Esophagus squamous epithelium (tissue), 5 donors: ENCODE measurements around the gene TM9SF3. TPM values are rescaled to one million over a fixed set of nuclear protein-coding genes. Genes with fewer than 3 reads are reported as not detected.

Experiments used
- DNase-seq: peaks from one replicate; lab custom pipeline; 2025; lab: John Stamatoyannopoulos, UW
- H3K27ac ChIP-seq, 4 donors: fragments of 200-600 bp; sonication (generic); one replicate each; pipeline ENCODE4 v1.5.1; 2016 to 2019; ENCODE audit warnings: mild to moderate bottlenecking in 1 of 4
- H3K27me3 ChIP-seq, 4 donors: fragments of 200-600 bp; sonication (generic); 1 replicate in 3 of 4; 2 replicates in 1 of 4; pipeline versions ENCODE4 v1.5.1 to v1.6.0; 2017 to 2021; ENCODE audit warnings: antibody characterized with exemption in 1 of 4
- H3K36me3 ChIP-seq, 3 donors: fragments of 200-600 bp; sonication (generic); one replicate each; pipeline ENCODE4 v1.5.1; 2016 to 2019
- H3K4me1 ChIP-seq, 3 donors: fragments of 200-600 bp; sonication (generic); one replicate each; pipeline ENCODE4 v1.5.1; 2017 to 2019
- H3K4me3 ChIP-seq, 4 donors: fragments of 200-600 bp; sonication (generic); 1 replicate in 3 of 4; 2 replicates in 1 of 4; pipeline ENCODE4 v1.5.1; 2016 to 2019; ENCODE audit warnings: mild to moderate bottlenecking in 2 of 4, moderate library complexity in 1 of 4
- H3K9me3 ChIP-seq, 3 donors: fragments of 200-600 bp; sonication (generic); one replicate each; pipeline ENCODE4 v1.5.1; 2016 to 2019
- POLR2A ChIP-seq, 4 donors: fragments of 450-650 bp; IDR thresholded peaks; one replicate each; pipeline ENCODE4 v1.6.1; 2017; ENCODE audit warnings: antibody characterized with exemption in 4 of 4, mild to moderate bottlenecking in 4 of 4, moderate library complexity in 3 of 4
- WGBS, 2 donors: methylation state at CpG; one replicate each; pipeline ENCODE4 v1.1.5; 2018; 5-methylcytosine and 5-hydroxymethylcytosine counted together
- intact Hi-C: fragments of 100-400 bp; cut with DNase I; formaldehyde crosslinking; loops from one replicate; pipeline ENCODE4 v1.15.0; 2022
- total RNA-seq, 4 donors: library from RNA; depleted of rRNA; stranded (reverse); fragments of >200 nt; gene quantifications; one replicate each; pipeline ENCODE4 v1.1.0, GENCODE V29; 2016
- TF ChIP-seq, protein P1 (sequence below), 6 experiments: fragments of 450-650 bp in 4 of 6; fragments of 200-600 bp in 2 of 6; sonication (generic) in 2 of 6; IDR thresholded peaks; one replicate each; pipeline ENCODE4 v1.5.1; 2016 to 2019; ENCODE audit warnings: antibody characterized with exemption in 6 of 6, mild to moderate bottlenecking in 4 of 6, moderate library complexity in 4 of 6
- donor health status: DM: yes; HTN: yes; CAD: no.

The TM9SF3 gene
- total RNA-seq, 4 donors from 2014 or later, result 36.7 to 86.4 (median 72.4) TPM

DNA sequence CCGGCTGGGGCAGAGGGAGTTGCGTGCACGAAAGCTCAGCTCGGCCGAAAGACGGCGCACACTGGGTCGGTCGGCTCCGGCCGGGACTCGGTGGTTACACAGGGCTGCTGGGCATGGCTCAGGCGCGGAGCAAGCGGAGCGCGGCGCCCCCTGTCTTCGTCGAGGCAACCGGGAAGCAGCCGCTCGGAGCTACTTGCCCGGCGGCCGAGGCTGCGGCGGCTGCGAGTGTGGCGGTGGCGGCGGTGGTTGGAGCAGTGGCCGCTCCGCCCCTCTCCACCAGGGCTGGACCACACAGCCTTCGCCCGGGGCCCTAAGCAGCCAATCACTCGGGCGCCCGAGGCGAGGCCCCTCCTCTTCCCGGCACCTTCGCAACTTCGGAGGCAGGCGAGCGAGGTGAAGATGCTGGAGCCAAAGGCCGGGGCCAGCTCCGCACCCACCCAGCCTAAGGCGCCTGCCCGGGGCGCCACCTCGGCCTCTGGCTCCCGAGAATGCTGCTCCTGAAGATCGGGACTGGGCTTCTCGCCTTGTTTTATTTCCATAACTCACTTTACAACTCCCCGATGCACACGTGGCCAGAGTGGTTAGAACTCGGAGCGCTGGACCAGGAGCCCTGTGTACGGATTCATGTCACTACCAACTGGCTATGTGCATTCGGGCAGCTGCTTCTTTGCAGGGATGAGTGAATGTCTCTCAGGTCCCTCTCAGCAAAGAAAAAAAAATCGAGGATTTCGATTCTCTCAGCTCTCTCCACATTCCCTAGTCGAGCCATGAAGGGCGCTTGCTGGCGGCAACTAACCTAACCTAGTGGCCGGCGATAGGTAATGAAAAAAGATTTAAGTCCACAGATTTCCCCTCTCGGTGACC lies 72.9 kb downstream of the TM9SF3 start, which contains the start of gene TLL2:
TSS of gene TLL2 (minus strand) at position 229 of the 864 bp plus-strand sequence. CDS start 241 bp downstream, outside the sequence.
- Histone ChIP-seq H3K4me1 (peaks cover 22 to 26% (median 24%) of the 10 kb centered on the region in 3 donors), H3K27me3 (peaks cover 0 to 41% (median 4%) of the 10 kb centered on the region in 4 donors), H3K36me3 (peaks cover 0 to 8% (median 0%) of the 10 kb centered on the region in 3 donors), H3K9me3 (no peaks in the 10 kb centered on the region), H3K4me3 (peak within 1 kb of the TSS; percentile 39 to 76 (median 48)), H3K27ac (no peak within 1 kb of the TSS)
- TF ChIP-seq POLR2A (IDR thresholded peaks at IDR 0.05), result no peak
- TF ChIP-seq, protein P1, sequence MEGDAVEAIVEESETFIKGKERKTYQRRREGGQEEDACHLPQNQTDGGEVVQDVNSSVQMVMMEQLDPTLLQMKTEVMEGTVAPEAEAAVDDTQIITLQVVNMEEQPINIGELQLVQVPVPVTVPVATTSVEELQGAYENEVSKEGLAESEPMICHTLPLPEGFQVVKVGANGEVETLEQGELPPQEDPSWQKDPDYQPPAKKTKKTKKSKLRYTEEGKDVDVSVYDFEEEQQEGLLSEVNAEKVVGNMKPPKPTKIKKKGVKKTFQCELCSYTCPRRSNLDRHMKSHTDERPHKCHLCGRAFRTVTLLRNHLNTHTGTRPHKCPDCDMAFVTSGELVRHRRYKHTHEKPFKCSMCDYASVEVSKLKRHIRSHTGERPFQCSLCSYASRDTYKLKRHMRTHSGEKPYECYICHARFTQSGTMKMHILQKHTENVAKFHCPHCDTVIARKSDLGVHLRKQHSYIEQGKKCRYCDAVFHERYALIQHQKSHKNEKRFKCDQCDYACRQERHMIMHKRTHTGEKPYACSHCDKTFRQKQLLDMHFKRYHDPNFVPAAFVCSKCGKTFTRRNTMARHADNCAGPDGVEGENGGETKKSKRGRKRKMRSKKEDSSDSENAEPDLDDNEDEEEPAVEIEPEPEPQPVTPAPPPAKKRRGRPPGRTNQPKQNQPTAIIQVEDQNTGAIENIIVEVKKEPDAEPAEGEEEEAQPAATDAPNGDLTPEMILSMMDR (IDR thresholded peaks at IDR 0.05), result peak; percentile 28 to 79 (median 62)
- peak; percentile 18 for DNase-seq
- intact Hi-C loops, result loop anchor here (10.0 kb wide), 1 partner anchor 119 kb away; no protein-coding TSS in a partner anchor
- WGBS, 2 donors, result 6 to 9% methylated on average over 11 to 17 of the region's 68 CpGs

DNA sequence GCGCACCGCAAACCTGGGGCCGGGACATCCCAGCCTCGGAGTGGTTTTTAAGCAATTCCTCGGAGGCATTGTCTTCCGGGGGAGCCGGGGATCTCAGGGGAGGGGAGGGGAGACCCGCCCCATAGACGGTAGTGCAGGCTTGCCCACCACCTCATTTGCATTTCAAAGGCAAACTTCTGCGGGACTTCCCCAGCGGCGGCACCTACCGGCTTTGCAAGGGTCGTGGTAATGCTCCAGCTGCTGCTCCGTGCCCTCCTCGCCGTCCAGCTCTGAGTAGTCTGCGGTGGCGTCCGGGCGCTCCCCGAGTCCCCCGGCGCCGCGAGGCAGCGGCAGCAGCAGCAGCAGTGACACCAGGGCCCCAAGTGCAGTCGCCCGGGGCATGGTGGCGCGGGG lies 73.5 kb downstream of the TM9SF3 start:
- WGBS, 2 donors, result 1% methylated on average over 26 of the region's 31 CpGs; no CpG with 5 or more reads in 1 of the 2 donors
- H3K36me3 ChIP-seq, result peaks cover 0 to 3% (median 0%) of the 10 kb centered on the region in 3 donors
- TF ChIP-seq POLR2A (IDR thresholded peaks at IDR 0.05), result no peak
- TF ChIP-seq, protein P1 (IDR thresholded peaks at IDR 0.05), result no peak
- peaks cover 22 to 26% (median 24%) of the 10 kb centered on the region in 3 donors for H3K4me1 ChIP-seq
- H3K27me3 ChIP-seq, result peaks cover 0 to 47% (median 4%) of the 10 kb centered on the region in 4 donors
- no peak for DNase-seq
- intact Hi-C loops, result loop anchor here (10.0 kb wide), 1 partner anchor 118 kb away; no protein-coding TSS in a partner anchor
- no peak overlapping the region for H3K27ac ChIP-seq
- peak overlapping the region; percentile 39 to 76 (median 48) for H3K4me3 ChIP-seq
- H3K9me3 ChIP-seq, result no peaks in the 10 kb centered on the region

DNA sequence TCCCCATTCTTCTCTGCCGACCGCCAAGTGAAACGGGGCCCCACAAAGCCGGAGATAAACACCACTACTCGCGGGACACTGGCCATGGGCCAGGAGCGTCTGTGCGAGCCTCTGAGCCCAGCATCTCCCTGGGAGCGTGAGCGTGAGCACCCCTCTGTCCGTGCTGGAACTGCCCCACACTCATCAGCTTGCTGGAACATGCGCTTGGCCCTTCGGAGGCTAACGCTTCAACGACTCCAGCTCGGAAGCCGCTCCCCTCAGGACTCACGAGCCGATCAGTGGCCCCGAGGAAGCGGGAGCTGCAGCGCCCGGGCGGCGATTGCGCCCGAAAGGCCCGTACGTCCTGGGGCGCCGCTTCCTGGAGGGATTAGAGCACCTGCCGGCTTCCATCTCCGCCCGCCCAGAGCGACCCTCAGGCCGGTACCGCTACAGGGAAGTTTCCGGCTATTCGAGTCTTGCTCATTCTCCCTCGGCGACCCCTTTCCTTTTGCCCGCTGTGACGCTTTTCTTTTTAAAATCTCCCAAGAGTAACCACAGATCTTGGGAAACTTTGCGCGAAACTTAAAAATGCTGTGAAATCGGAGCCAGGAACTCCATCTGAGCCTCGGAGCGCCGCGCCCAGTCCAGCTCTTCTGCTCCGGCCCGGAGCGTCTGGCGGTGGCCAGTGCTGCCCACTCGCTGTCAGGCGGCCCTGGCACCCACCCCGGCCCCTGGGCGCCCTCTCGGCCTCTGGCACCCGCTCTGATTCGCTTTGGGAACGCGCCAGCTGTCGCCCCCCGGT lies 74.1 kb downstream of the TM9SF3 start:
- no peaks in the 10 kb centered on the region for H3K9me3 ChIP-seq
- no peak for TF ChIP-seq POLR2A (IDR thresholded peaks at IDR 0.05)
- TF ChIP-seq, protein P1 (IDR thresholded peaks at IDR 0.05), result no peak
- H3K4me3 ChIP-seq, result peak overlapping the region; percentile 39 to 76 (median 48)
- no peak overlapping the region for H3K27ac ChIP-seq
- DNase-seq, result no peak
- peaks cover 22 to 26% (median 24%) of the 10 kb centered on the region in 3 donors for H3K4me1 ChIP-seq
- H3K36me3 ChIP-seq, result no peaks in the 10 kb centered on the region
- WGBS, 2 donors, result 1 to 17% methylated on average over 6 to 24 of the region's 65 CpGs
- intact Hi-C loops, result loop anchor here (10.0 kb wide), 1 partner anchor 118 kb away; no protein-coding TSS in a partner anchor
- H3K27me3 ChIP-seq, result peaks cover 0 to 49% (median 4%) of the 10 kb centered on the region in 4 donors

DNA sequence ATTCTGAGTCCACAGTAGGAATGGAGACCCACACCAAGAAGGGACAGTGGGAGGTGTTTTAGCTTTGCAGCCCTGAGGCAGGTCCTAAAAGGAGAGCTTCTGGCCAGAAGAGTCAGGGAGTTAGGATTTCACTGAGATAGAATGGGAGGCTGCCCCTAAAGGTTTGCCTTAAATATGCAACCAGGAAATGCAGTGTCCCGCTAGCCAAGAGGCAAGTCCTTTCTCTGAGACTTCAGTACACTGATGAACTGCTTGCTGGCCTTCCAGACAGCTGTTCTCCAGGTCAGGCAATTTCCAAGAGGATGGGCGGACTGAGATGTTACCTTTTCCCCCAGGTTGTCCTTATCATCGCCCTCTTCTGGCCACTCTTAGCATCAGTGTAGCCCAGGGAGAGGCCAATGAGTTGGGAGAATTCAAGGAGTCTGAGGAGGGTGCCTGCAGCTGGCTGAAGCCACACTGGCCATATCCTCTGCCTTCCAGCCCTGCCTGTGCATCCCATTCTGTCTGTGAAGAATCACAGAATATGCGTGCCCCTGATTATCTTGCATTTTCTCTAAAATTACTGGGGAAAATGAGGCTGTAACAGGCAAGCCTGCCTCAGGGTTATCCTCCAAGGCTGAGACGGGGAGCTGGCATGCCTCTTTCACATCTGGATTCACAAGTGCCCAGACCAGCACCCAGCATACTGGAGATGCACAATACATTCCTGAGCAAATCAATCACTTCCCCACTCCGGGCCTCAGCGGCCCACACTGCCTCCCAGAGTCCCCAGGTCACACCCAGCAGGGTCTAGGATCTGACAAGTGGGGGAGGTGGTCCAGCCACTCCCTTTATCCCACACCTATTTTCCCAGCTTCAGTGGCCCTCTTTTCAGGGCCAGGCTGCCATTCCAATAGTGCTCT lies 75.5 kb downstream of the TM9SF3 start:
- intact Hi-C loops, result loop anchor here (10.0 kb wide), 1 partner anchor 116 kb away; no protein-coding TSS in a partner anchor
- no peak overlapping the region for H3K27ac ChIP-seq
- DNase-seq, result no peak
- TF ChIP-seq POLR2A (IDR thresholded peaks at IDR 0.05), result no peak
- TF ChIP-seq, protein P1 (IDR thresholded peaks at IDR 0.05), result peak in 5 of 6 experiments; percentile 30 to 58 (median 37)
- H3K4me1 ChIP-seq, result peaks cover 22 to 29% (median 24%) of the 10 kb centered on the region in 3 donors
- H3K27me3 ChIP-seq, result peaks cover 0 to 49% (median 4%) of the 10 kb centered on the region in 4 donors
- H3K36me3 ChIP-seq, result no peaks in the 10 kb centered on the region
- 67 to 71% methylated on average over 3 to 4 of the region's 7 CpGs for WGBS, 2 donors
- no peak overlapping the region for H3K4me3 ChIP-seq
- H3K9me3 ChIP-seq, result no peaks in the 10 kb centered on the region
